ENCODE results near the gene TMEM237. TPM values are rescaled to one million over a fixed set of nuclear protein-coding genes. Genes with fewer than 3 reads are reported as not detected.

Gene TMEM237
- total RNA-seq, 1 experiment from 2014 or later: 32.8 TPM

- intact Hi-C loops (cut with micrococcal nuclease): no loop called here
- H3K4me2 ChIP-seq (ENCODE audit: low read length): no peak overlapping the region
Observed at GRCh38 chr2:201638326-201638725, 5.0 kb downstream of the TMEM237 start.

DNA sequence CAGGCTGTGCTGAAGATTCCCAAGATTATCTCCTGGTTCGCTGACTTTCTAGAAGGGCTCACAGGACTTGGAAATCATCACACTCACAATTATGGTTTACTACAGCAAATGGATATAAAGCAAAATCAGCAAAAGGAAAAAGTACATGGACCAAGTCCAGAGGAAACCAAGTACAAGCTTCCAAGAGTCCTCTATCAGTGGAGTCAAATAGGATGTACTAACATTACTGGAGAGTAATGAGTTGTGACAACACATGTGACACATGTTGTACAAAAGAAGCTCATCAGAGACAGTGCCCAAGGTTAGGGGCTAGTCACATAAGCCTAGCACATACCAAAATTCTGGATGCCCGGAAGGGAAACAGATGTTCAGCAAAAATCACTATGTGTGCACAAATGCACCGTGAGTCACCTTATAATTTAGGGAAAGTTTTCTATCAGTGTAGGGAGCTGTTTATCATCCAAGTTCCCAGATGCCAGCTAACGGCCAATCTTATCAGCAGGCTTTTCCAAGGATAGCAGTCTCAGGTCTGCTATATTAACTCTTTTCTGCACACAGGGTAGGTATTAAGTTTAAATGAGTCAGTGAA, 9.5 kb downstream of the TMEM237 start:
- DNase-seq: no peak
- no peak for TF ChIP-seq EZH2phosphoT487 (IDR thresholded peaks at IDR 0.05; ENCODE audit: borderline replicate concordance, low read length)
- no peak for TF ChIP-seq CTCF (conservative IDR thresholded peaks at IDR 0.05; ENCODE audit: low read depth, low read length)
- TF ChIP-seq EZH2 (IDR thresholded peaks at IDR 0.05; ENCODE audit: low read length, unreplicated experiment): no peak
- H3K27me3 ChIP-seq (ENCODE audit: low read length): no peaks in the 10 kb centered on the region
- H3K9ac ChIP-seq (ENCODE audit: low read length): no peak overlapping the region
- no peak overlapping the region for H2AFZ ChIP-seq (ENCODE audit: low read length)
- no peaks in the 10 kb centered on the region for H3K79me2 ChIP-seq (ENCODE audit: low read length)
- no peaks in the 10 kb centered on the region for H3F3A ChIP-seq (ENCODE audit: low read length, unreplicated experiment)
- CTCF ChIA-PET: no interaction called here
- intact Hi-C loops (cut with micrococcal nuclease): no loop called here
- BruUV-seq (replicated peaks): no TSS peak
- H3K9me2 ChIP-seq (replicated peaks; ENCODE audit: low read length): no peaks in the 10 kb centered on the region
- H4K20me1 ChIP-seq (ENCODE audit: low read length): no peaks in the 10 kb centered on the region
- no peaks in the 10 kb centered on the region for H3K9me3 ChIP-seq (ENCODE audit: low read length)
- POLR2A ChIA-PET (ENCODE audit: unreplicated experiment): no interaction called here
- no peak overlapping the region for H3K27ac ChIP-seq (ENCODE audit: low read length)
- H3K4me1 ChIP-seq (ENCODE audit: insufficient read depth, low read length): no peaks in the 10 kb centered on the region
- H3K36me3 ChIP-seq (ENCODE audit: low read depth, low read length): peaks cover 43% of the 10 kb centered on the region
- no peak overlapping the region for H3K4me3 ChIP-seq (ENCODE audit: low read length)
- no peak for ATAC-seq
- H3K4me2 ChIP-seq (ENCODE audit: low read length): no peak overlapping the region

More at GRCh38 chr2:201638326-201638725, 5.0 kb downstream of the TMEM237 start:
- no TSS peak for BruUV-seq (replicated peaks)
- Histone ChIP-seq H3K4me3 (ENCODE audit: low read length) (no peak overlapping the region), H3K9me3 (ENCODE audit: low read length) (no peaks in the 10 kb centered on the region), H3F3A (ENCODE audit: low read length, unreplicated experiment) (no peaks in the 10 kb centered on the region), H2AFZ (ENCODE audit: low read length) (no peak overlapping the region), H3K27me3 (ENCODE audit: low read length) (no peaks in the 10 kb centered on the region), H3K9ac (ENCODE audit: low read length) (no peak overlapping the region), H3K4me1 (ENCODE audit: insufficient read depth, low read length) (no peaks in the 10 kb centered on the region), H3K36me3 (ENCODE audit: low read depth, low read length) (peaks cover 15% of the 10 kb centered on the region), H3K27ac (ENCODE audit: low read length) (no peak overlapping the region), H4K20me1 (ENCODE audit: low read length) (no peaks in the 10 kb centered on the region), H3K79me2 (ENCODE audit: low read length) (peaks cover 17% of the 10 kb centered on the region), H3K9me2 (replicated peaks; ENCODE audit: low read length) (no peaks in the 10 kb centered on the region)
- ChIA-PET POLR2A (ENCODE audit: unreplicated experiment) (no interaction called here), CTCF (interaction anchor here (0.6 kb wide), 1 partner anchor 187 kb away, joined by 9 read pairs; the partner anchor contains the start of genes STRADB and TRAK2)
- TF ChIP-seq EZH2phosphoT487 (IDR thresholded peaks at IDR 0.05; ENCODE audit: borderline replicate concordance, low read length) (no peak), EZH2 (IDR thresholded peaks at IDR 0.05; ENCODE audit: low read length, unreplicated experiment) (no peak), CTCF (conservative IDR thresholded peaks at IDR 0.05; ENCODE audit: low read depth, low read length) (no peak)
- DNase-seq (no peak), ATAC-seq (no peak)

- no TSS peak for BruUV-seq (replicated peaks)
- no peak overlapping the region for H3K4me3 ChIP-seq (ENCODE audit: low read length)
- no peaks in the 10 kb centered on the region for H4K20me1 ChIP-seq (ENCODE audit: low read length)
- no peak overlapping the region for H2AFZ ChIP-seq (ENCODE audit: low read length)
- DNase-seq (no peak), ATAC-seq (no peak)
- no peaks in the 10 kb centered on the region for H3K9me3 ChIP-seq (ENCODE audit: low read length)
- H3K27ac ChIP-seq (ENCODE audit: low read length): no peak overlapping the region
- no peaks in the 10 kb centered on the region for H3F3A ChIP-seq (ENCODE audit: low read length, unreplicated experiment)
- H3K4me1 ChIP-seq (ENCODE audit: insufficient read depth, low read length): no peaks in the 10 kb centered on the region
- CTCF ChIA-PET: no interaction called here
- H3K79me2 ChIP-seq (ENCODE audit: low read length): no peaks in the 10 kb centered on the region
- no peak overlapping the region for H3K4me2 ChIP-seq (ENCODE audit: low read length)
- POLR2A ChIA-PET (ENCODE audit: unreplicated experiment): no interaction called here
- no peaks in the 10 kb centered on the region for H3K9me2 ChIP-seq (replicated peaks; ENCODE audit: low read length)
- no peak overlapping the region for H3K9ac ChIP-seq (ENCODE audit: low read length)
- H3K27me3 ChIP-seq (ENCODE audit: low read length): no peaks in the 10 kb centered on the region
- intact Hi-C loops (cut with micrococcal nuclease): no loop called here
- H3K36me3 ChIP-seq (ENCODE audit: low read depth, low read length): peaks cover 40% of the 10 kb centered on the region
- TF ChIP-seq EZH2phosphoT487 (IDR thresholded peaks at IDR 0.05; ENCODE audit: borderline replicate concordance, low read length) (no peak), CTCF (conservative IDR thresholded peaks at IDR 0.05; ENCODE audit: low read depth, low read length) (no peak), EZH2 (IDR thresholded peaks at IDR 0.05; ENCODE audit: low read length, unreplicated experiment) (no peak)
Observed at GRCh38 chr2:201631041-201631440, 12.3 kb downstream of the TMEM237 start.

Data from PC-3 (cell line).